Measurements from ENCODE around the gene BLVRA.

GRCh38 chr7:43753843-43754242 lies 4.6 kb upstream of the BLVRA start:
- TF ChIP-seq POLR2A (IDR thresholded peaks at IDR 0.05) (no peak), CTCF (IDR thresholded peaks at IDR 0.05) (no peak), POLR2AphosphoS5 (IDR thresholded peaks at IDR 0.05) (no peak)
